ENCODE measurements around the gene TMEM245. TPM values are rescaled to one million over a fixed set of nuclear protein-coding genes. Genes with fewer than 3 reads are reported as not detected.

TMEM245 gene
- total RNA-seq, 1 experiment from 2014 or later: 34.8 TPM

- Histone ChIP-seq H3K4me2 (ENCODE audit: low read length) (no peak overlapping the region), H3K4me1 (ENCODE audit: control insufficient read depth in 1 of 2, insufficient read depth in 2 of 2, low read length in 2 of 2) (peaks cover 33 to 59% of the 10 kb centered on the region in 2 experiments), H3K27me3 (ENCODE audit: insufficient read depth, low read length) (no peaks in the 10 kb centered on the region), H3K9me3 (ENCODE audit: control insufficient read depth in 1 of 2, insufficient read depth in 1 of 2, low read depth in 1 of 2, low read length in 2 of 2) (no peaks in the 10 kb centered on the region), H3K4me3 (replicated peaks in 1 of 2; ENCODE audit: low read depth in 1 of 2, low read length in 2 of 2) (no peak overlapping the region), H2AFZ (ENCODE audit: low read depth, low read length, poor library complexity, severe bottlenecking) (no peak overlapping the region), H3K27ac (ENCODE audit: low read depth, low read length) (no peak overlapping the region), H3K36me3 (ENCODE audit: control insufficient read depth in 1 of 2, insufficient read depth in 2 of 2, low read length in 2 of 2) (no peaks in the 10 kb centered on the region), H3K79me2 (ENCODE audit: insufficient read depth, low read length) (peaks cover 100% of the 10 kb centered on the region), H3K9me2 (ENCODE audit: insufficient read depth) (no peaks in the 10 kb centered on the region), H4K20me1 (ENCODE audit: insufficient read depth) (peaks cover 19% of the 10 kb centered on the region; the same call in 1 of the 2 replicates), H3K9ac (ENCODE audit: low read length) (no peak overlapping the region)
- TF ChIP-seq YY1 (IDR thresholded peaks at IDR 0.05; ENCODE audit: extremely low read depth, insufficient replicate concordance, low read depth, low read length) (no peak), POLR2A (IDR thresholded peaks at IDR 0.05; ENCODE audit: borderline replicate concordance, extremely low read depth, insufficient read depth, insufficient read length) (no peak), CTCF (IDR thresholded peaks at IDR 0.05 in 2 of 3, conservative IDR thresholded peaks at IDR 0.05 in 1 of 3; ENCODE audit: borderline replicate concordance in 1 of 3, insufficient read depth in 1 of 3, low read depth in 2 of 3, low read length in 2 of 3) (no peak), ZNF274 (IDR thresholded peaks at IDR 0.05; ENCODE audit: low read depth, low read length) (no peak), SRF (IDR thresholded peaks at IDR 0.05; ENCODE audit: low read depth) (no peak), EZH2phosphoT487 (IDR thresholded peaks at IDR 0.05; ENCODE audit: borderline replicate concordance) (no peak)
- ChIA-PET CTCF (no interaction called here), POLR2A (no interaction called here), RAD21 (ENCODE audit: low non-redundant PET in 1 of 2, low total read pairs in 2 of 2, uncharacterized antibody in 2 of 2, unreplicated experiment in 2 of 2) (no interaction called here)
- no peak for ATAC-seq
- intact Hi-C loops (cut with micrococcal nuclease): no loop called here
- no TSS peak for BruUV-seq (replicated peaks)
- no peak for DNase-seq (ENCODE audit: low read depth, low spot score)
These were observed 5.1 kb downstream of the TMEM245 start for GRCh38 chr9:109114670-109115069.

- DNase-seq (ENCODE audit: low read depth, low spot score) (no peak), ATAC-seq (no peak)
- BruUV-seq (replicated peaks): no TSS peak
- Histone ChIP-seq H3K9me3 (ENCODE audit: control insufficient read depth in 1 of 2, insufficient read depth in 1 of 2, low read depth in 1 of 2, low read length in 2 of 2) (no peaks in the 10 kb centered on the region), H3K27me3 (ENCODE audit: insufficient read depth, low read length) (no peaks in the 10 kb centered on the region), H3K36me3 (ENCODE audit: control insufficient read depth in 1 of 2, insufficient read depth in 2 of 2, low read length in 2 of 2) (no peaks in the 10 kb centered on the region), H3K4me3 (replicated peaks in 1 of 2; ENCODE audit: low read depth in 1 of 2, low read length in 2 of 2) (no peak overlapping the region), H3K27ac (ENCODE audit: low read depth, low read length) (no peak overlapping the region), H3K4me2 (ENCODE audit: low read length) (no peak overlapping the region), H3K4me1 (ENCODE audit: control insufficient read depth in 1 of 2, insufficient read depth in 2 of 2, low read length in 2 of 2) (peaks cover 35 to 65% of the 10 kb centered on the region in 2 experiments), H2AFZ (ENCODE audit: low read depth, low read length, poor library complexity, severe bottlenecking) (no peak overlapping the region), H3K79me2 (ENCODE audit: insufficient read depth, low read length) (peaks cover 100% of the 10 kb centered on the region), H3K9ac (ENCODE audit: low read length) (no peak overlapping the region), H4K20me1 (ENCODE audit: insufficient read depth) (peaks cover 19% of the 10 kb centered on the region; the same call in 1 of the 2 replicates), H3K9me2 (ENCODE audit: insufficient read depth) (no peaks in the 10 kb centered on the region)
- POLR2A ChIA-PET: no interaction called here
- CTCF ChIA-PET: no interaction called here
- intact Hi-C loops (cut with micrococcal nuclease): no loop called here
- RAD21 ChIA-PET (ENCODE audit: low non-redundant PET in 1 of 2, low total read pairs in 2 of 2, uncharacterized antibody in 2 of 2, unreplicated experiment in 2 of 2): no interaction called here
- no peak for TF ChIP-seq ELF1 (IDR thresholded peaks at IDR 0.05; ENCODE audit: borderline replicate concordance, low read depth)
These were observed 5.7 kb downstream of the TMEM245 start for GRCh38 chr9:109113892-109114609.
